Tibial nerve (tissue), 3 donors: ENCODE measurements around the gene ANKH.

Source experiments
- POLR2A ChIP-seq, 2 donors: fragments of 450-650 bp; IDR thresholded peaks; one replicate each; pipeline ENCODE4 v1.6.1; 2017; ENCODE audit warnings: antibody characterized with exemption in 2 of 2, mild to moderate bottlenecking in 2 of 2, moderate library complexity in 2 of 2
- TF ChIP-seq, protein P1 (sequence below), 5 experiments: fragments of 200-600 bp in 3 of 5; fragments of 450-650 bp in 2 of 5; sonication (generic) in 3 of 5; IDR thresholded peaks; one replicate each; pipeline ENCODE4 v1.5.1; 2016 to 2019; ENCODE audit warnings: antibody characterized with exemption in 5 of 5, mild to moderate bottlenecking in 3 of 5, moderate library complexity in 2 of 5

DNA sequence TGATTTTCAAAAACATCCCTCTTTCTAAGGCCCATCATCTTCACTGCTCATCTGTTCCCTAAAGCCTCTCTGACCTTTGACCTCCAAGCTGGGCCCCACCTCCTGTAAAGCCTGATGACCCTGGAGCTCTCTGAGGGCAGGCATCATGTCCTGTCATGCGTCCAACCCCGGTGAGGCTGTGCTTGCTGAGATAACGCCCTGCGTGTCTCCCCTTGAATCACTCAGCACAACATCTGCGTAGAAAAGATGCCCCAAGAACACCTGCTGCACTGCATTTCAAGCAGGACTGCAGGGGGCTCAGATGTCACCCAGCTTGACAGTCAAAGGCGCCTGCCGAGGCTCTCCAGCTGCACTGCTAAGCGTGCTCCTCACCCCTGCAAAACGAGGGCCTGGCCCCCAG lies 129.1 kb downstream of the ANKH start:
- TF ChIP-seq, protein P1, sequence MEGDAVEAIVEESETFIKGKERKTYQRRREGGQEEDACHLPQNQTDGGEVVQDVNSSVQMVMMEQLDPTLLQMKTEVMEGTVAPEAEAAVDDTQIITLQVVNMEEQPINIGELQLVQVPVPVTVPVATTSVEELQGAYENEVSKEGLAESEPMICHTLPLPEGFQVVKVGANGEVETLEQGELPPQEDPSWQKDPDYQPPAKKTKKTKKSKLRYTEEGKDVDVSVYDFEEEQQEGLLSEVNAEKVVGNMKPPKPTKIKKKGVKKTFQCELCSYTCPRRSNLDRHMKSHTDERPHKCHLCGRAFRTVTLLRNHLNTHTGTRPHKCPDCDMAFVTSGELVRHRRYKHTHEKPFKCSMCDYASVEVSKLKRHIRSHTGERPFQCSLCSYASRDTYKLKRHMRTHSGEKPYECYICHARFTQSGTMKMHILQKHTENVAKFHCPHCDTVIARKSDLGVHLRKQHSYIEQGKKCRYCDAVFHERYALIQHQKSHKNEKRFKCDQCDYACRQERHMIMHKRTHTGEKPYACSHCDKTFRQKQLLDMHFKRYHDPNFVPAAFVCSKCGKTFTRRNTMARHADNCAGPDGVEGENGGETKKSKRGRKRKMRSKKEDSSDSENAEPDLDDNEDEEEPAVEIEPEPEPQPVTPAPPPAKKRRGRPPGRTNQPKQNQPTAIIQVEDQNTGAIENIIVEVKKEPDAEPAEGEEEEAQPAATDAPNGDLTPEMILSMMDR (IDR thresholded peaks at IDR 0.05): no peak
- TF ChIP-seq POLR2A (IDR thresholded peaks at IDR 0.05): no peak
